ENCODE data around the gene NLRP14.

Gene NLRP14

GRCh38 chr11:7056828-7057513 is 36.7 kb downstream of the NLRP14 start:
- DNase-seq: no peak

DNA sequence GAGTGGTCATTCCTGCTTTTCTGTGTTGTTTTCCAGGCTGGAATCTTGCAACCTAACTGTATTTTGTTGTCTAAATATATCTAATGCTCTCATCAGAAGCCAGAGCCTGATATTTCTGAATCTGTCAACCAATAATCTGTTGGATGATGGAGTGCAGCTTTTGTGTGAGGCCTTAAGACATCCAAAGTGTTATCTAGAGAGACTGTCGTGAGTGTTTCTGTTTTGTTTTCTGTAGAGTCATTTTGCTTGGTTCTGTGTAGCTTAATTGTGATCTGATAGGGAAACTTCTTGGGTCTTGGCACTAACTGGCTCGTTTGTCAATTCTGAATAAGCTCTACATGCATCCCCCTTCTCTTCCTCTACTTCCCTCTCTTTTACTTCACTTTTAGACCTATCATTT is 37.4 kb downstream of the NLRP14 start:
- no peak for DNase-seq

DNA sequence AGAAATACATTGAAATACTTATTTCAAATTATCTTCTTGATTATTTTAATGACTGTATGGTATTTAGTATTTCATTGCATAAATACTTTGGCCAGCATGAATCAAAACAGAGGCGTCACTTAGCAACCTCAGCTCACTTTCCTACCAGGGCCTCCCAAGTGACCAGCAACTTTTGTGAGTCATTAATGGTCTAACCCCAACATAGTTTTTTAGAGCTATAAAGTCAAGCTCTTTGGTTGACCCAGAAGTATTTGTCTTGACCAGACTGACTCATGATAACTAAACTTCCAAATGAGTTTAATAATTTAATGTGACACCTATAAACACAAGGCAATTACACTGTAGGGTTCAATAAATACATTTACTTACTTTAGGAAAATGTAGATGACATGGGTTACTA is 40.6 kb downstream of the NLRP14 start:
- DNase-seq: no peak

GRCh38 chr11:7062534-7062933 is 42.3 kb downstream of the NLRP14 start:
- DNase-seq: no peak

GRCh38 chr11:7072401-7073028 is 52.2 kb downstream of the NLRP14 start:
- no peak for DNase-seq

- DNase-seq: no peak
Measured at GRCh38 chr11:7077101-7077500, 56.8 kb downstream of the NLRP14 start.

DNA sequence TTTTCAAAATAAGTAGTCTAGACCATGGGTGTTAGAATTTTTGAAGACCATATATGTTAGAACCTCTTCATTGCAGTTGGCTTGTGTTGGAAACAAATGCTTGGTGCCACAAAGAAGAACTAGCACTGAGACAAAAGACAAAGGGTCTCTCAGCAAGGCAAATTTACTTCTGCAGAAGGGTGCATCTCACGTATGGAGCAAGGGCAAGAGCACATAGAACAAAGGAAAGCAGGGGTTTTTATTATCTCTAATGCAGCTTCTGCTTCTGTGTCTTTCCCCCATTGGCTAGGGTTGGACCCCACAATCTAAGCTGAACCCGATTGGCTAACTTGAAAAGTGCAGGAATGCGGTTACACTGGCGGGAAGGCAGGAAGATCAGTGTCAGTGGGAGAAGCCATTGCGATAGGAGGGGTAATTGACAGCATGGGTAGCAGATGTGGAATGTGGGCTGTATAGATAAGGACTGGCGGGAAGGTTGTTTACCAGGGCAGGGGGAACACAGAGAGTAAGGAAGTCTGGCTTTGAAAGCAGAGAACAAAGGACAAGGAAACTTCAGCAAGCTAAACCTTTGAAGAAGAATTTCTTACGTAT is 59.4 kb downstream of the NLRP14 start:
- DNase-seq: no peak

DNA sequence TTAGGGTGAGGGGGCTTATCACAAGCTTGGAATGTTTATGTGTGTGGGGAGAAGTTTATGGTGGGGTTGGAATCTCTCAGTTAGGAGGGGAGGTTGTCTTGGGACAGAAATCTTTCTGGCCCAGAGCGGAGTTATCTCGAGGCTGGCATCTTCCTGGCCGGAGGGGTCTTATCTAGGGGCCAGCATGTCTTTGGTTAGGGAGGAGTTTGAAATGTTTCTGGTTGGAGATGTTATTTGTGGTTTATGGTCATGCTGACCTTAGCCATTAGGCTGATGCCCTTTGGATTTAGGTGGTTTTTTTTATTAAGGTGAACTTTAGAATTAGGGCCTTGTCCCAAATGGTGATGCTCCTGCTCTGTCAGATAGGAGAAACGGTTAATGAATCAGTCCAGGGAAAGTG is 60.6 kb downstream of the NLRP14 start:
- DNase-seq: no peak

- no peak for DNase-seq
Measured at GRCh38 chr11:7081441-7081840, 61.2 kb downstream of the NLRP14 start.

DNA sequence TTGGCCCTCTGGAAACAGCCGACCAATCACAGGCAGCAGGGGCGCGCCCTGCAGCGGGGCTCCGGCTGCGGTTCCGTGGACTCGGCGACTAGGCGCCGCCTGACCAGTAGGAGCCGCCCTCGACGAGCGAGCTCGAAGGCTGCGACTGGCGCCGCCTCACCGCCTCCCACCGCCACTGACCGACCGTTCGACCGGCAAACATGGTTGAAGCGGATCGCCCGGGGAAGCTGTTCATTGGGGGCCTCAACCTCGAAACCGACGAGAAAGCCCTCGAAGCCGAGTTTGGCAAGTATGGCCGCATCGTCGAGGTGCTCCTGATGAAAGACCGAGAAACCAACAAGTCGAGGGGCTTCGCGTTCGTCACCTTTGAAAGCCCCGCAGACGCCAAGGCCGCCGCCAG is 68.6 kb downstream of the NLRP14 start, which contains the start of gene RBMXL2:
Gene RBMXL2, plus strand, starts transcription at position 78 of the 400 bp plus-strand sequence. Its CDS starts 123 bp downstream, at position 201.
- no peak for DNase-seq

DNA sequence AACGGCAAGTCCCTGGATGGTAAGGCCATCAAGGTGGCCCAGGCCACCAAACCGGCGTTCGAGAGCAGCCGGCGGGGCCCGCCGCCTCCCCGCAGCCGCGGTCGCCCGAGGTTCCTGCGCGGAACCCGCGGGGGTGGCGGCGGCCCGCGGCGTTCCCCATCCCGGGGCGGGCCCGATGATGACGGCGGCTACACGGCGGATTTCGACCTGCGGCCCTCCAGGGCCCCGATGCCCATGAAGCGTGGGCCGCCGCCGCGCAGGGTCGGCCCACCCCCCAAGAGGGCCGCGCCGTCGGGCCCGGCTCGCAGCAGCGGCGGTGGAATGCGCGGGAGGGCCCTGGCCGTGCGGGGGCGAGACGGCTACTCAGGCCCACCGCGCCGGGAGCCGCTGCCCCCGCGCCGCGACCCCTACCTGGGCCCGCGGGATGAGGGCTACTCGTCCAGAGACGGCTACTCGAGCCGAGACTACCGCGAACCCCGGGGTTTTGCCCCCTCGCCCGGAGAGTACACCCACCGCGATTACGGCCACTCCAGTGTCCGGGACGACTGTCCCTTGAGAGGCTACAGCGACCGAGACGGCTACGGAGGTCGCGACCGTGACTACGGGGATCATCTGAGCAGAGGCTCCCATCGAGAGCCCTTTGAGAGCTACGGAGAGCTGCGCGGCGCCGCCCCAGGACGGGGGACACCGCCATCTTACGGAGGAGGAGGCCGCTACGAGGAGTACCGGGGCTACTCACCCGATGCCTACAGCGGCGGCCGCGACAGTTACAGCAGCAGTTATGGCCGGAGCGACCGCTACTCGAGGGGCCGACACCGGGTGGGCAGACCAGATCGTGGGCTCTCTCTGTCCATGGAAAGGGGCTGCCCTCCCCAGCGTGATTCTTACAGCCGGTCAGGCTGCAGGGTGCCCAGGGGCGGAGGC is 69.3 kb downstream of the NLRP14 start:
- DNase-seq: no peak

DNA sequence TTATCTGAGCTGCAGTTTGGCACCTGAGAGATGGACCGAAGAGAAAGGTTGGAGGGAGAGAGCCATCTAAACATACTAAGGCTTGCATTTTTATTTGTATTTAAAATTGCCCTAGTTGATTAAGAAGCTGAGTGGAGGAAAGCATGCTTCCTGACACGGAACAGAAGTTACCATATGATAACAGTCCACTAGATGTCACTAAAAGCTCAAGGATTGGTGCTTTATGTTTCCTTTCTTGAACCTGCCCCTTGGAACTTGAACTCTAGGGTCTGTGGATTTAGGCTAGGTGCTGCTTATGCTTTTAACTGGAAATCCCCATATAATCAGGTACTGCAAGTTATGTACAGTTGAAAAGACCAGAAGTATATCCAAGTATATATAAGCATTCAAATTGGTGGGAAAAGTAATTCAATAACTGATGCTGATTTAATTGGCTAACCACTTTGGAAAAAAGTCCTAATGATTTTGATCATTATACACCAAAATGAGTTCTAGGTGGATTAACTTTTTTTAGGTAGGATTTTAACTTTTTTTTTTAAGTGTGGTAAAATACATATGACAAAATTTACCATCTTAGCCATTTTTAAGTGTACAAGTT is 78.1 kb downstream of the NLRP14 start:
- DNase-seq: peak; percentile 64

- no peak for DNase-seq
Measured at GRCh38 chr11:7115780-7116179, 95.5 kb downstream of the NLRP14 start.

- no peak for DNase-seq
Measured at GRCh38 chr11:7116370-7116769, 96.1 kb downstream of the NLRP14 start.

All from NCI-H2029 treated with DMSO at 0.1 percent for 48 hours (cell line).